GM12892 (cell line): ENCODE measurements around the gene ZNF688.

Experiments used
- POLR2A ChIP-seq: IDR thresholded peaks from 2 replicates; pipeline ENCODE4 v1.6.1; 2011; ENCODE audit warnings: low read depth, low read length, control low read depth
- POLR2AphosphoS5 ChIP-seq: IDR thresholded peaks from 2 replicates; pipeline ENCODE4 v1.6.1; 2011; ENCODE audit warnings: low read depth, low read length, control low read depth

- TF ChIP-seq POLR2A (no peak), POLR2AphosphoS5 (no peak)
These were observed 16.0 kb downstream of the ZNF688 start for GRCh38 chr16:30555315-30556124.
